T-cell (primary cell): Measurements from ENCODE around the gene MEX3C. TPM values are rescaled to one million over a fixed set of nuclear protein-coding genes. Genes with fewer than 3 reads are reported as not detected.
A peak's percentile ranks its signal among the peaks of the same experiment; 100 is the strongest.

Experiments used
- ATAC-seq, 4 experiments: fragments of 200-7000 bp in 3 of 4; fragments of 150-1000 bp in 1 of 4; cut with Tn5 transposase; replicated peaks in 1 of 4; 1 replicate in 3 of 4; 2 replicates in 1 of 4; pipeline ENCODE4 v1.10.0; 2021; ENCODE audit warnings: moderate library complexity in 3 of 4, mild to moderate bottlenecking in 2 of 4, moderate number of reproducible peaks in 1 of 4
- CTCF ChIA-PET, 2 donors: fragments of 300-600 bp; sonication (Branson Sonifier 250); formaldehyde crosslinking; loops; one replicate each; lab custom pipeline; 2022; ENCODE audit warnings: antibody characterized with exemption in 2 of 2; lab: Charles Lee
- POLR2A ChIA-PET, 2 donors: fragments of 300-600 bp; sonication (Branson Sonifier 250); formaldehyde crosslinking; loops; one replicate each; lab custom pipeline; 2022; ENCODE audit warnings: antibody characterized with exemption in 2 of 2; lab: Charles Lee
- DNase-seq, 35 experiments: peaks; one replicate each; pipeline versions ENCODE4 v3.0.0 to v3.0.0-alpha.2; 2013 to 2023
- H3K27ac ChIP-seq: one replicate; pipeline ENCODE4 v1.5.1; 2013; ENCODE audit warnings: low read length
- H3K27me3 ChIP-seq, 2 experiments: replicated peaks in 1 of 2; 1 replicate in 1 of 2; 2 replicates in 1 of 2; pipeline versions ENCODE4 v1.6.1 to v1.7.0; 2013; ENCODE audit warnings: low read length in 1 of 2, mixed read lengths in 1 of 2; ENCODE audit not compliant: control insufficient read depth in 2 of 2, insufficient read depth in 2 of 2; ENCODE audit errors: extremely low read depth in 1 of 2
- H3K36me3 ChIP-seq, 2 donors: 1 replicate in 1 of 2; 2 replicates in 1 of 2; pipeline versions ENCODE4 v1.6.1 to v1.7.0; 2013; ENCODE audit warnings: low read length in 1 of 2; ENCODE audit not compliant: control insufficient read depth in 2 of 2, insufficient read depth in 1 of 2; ENCODE audit errors: extremely low read depth in 1 of 2
- H3K4me1 ChIP-seq, 2 experiments: 1 replicate in 1 of 2; 2 replicates in 1 of 2; pipeline versions ENCODE4 v1.6.1 to v1.7.0; 2013; ENCODE audit warnings: low read length in 2 of 2, mixed read lengths in 1 of 2; ENCODE audit not compliant: insufficient read depth in 2 of 2, control insufficient read depth in 1 of 2; ENCODE audit errors: extremely low read depth in 1 of 2
- H3K4me3 ChIP-seq, 2 donors: 1 replicate in 1 of 2; 2 replicates in 1 of 2; pipeline versions ENCODE4 v1.5.1 to v1.7.0; 2013; ENCODE audit warnings: mild to moderate bottlenecking in 2 of 2, low read length in 1 of 2, moderate library complexity in 1 of 2; ENCODE audit not compliant: control insufficient read depth in 1 of 2; ENCODE audit errors: extremely low read depth in 1 of 2
- H3K9me3 ChIP-seq: 2 replicates; pipeline ENCODE4 v1.7.0; 2013
- H3K27ac Mint-ChIP-seq, 2 donors: one replicate each; pipeline ENCODE4 v1.8.0; 2020 to 2021; ENCODE audit warnings: mild to moderate bottlenecking in 2 of 2, mixed read lengths in 2 of 2
- H3K27me3 Mint-ChIP-seq, 2 donors: one replicate each; pipeline ENCODE4 v1.8.0; 2021 to 2022; ENCODE audit warnings: mixed read lengths in 2 of 2
- H3K36me3 Mint-ChIP-seq: one replicate; pipeline ENCODE4 v1.8.0; 2021; ENCODE audit warnings: mixed read lengths
- H3K4me1 Mint-ChIP-seq, 3 donors: one replicate each; pipeline ENCODE4 v1.8.0; 2020 to 2022; ENCODE audit warnings: mixed read lengths in 3 of 3, mild to moderate bottlenecking in 1 of 3
- H3K4me3 Mint-ChIP-seq, 3 donors: one replicate each; pipeline ENCODE4 v1.8.0; 2020 to 2022; ENCODE audit warnings: mild to moderate bottlenecking in 3 of 3, mixed read lengths in 3 of 3, moderate library complexity in 3 of 3
- H3K9me3 Mint-ChIP-seq, 3 donors: one replicate each; pipeline ENCODE4 v1.8.0; 2020 to 2022; ENCODE audit warnings: mixed read lengths in 3 of 3
- WGBS: methylation state at CpG from one replicate; pipeline ENCODE4 v1.1.5; 2013; ENCODE audit warnings: missing lambda C conversion rate; ENCODE audit not compliant: insufficient coverage; 5-methylcytosine and 5-hydroxymethylcytosine counted together
- total RNA-seq, 35 experiments: library from RNA in 6 of 35; stranded (reverse) in 6 of 35; fragments of 120-200 nt in 1 of 35; gene quantifications; one replicate each; pipeline versions ENCODE4 v1.2.1 to v1.2.4 and lab custom pipeline; 2013 to 2026

The MEX3C gene
- total RNA-seq, 5 donors from 2014 or later (not counting 1 experiment from before 2014, with no cell fraction given): 45.3 to 64.2 (median 52.0) TPM

GRCh38 chr18:51150113-51150700, 47.3 kb downstream of the MEX3C start:
- Histone ChIP-seq H3K4me3 (no peak overlapping the region), H3K27me3 (peaks cover 0 to 2% of the 10 kb centered on the region in 2 experiments), H3K4me1 (peaks cover 12 to 40% of the 10 kb centered on the region in 2 experiments), H3K36me3 (no peaks in the 10 kb centered on the region), H3K27ac (no peak overlapping the region), H3K9me3 (no peaks in the 10 kb centered on the region)
- no peak overlapping the region for H3K4me3 Mint-ChIP-seq
- CTCF ChIA-PET: interaction anchor here in 1 of 2 donors (0.6 kb wide), 1 partner anchor 314 kb away, joined by 10 read pairs; no protein-coding TSS in a partner anchor
- ATAC-seq (no peak), DNase-seq (no peak)
- no peaks in the 10 kb centered on the region for H3K27me3 Mint-ChIP-seq
- no peaks in the 10 kb centered on the region for H3K9me3 Mint-ChIP-seq
- WGBS: 92% methylated on average over 4 of the region's 6 CpGs
- no peaks in the 10 kb centered on the region for H3K36me3 Mint-ChIP-seq
- peak overlapping the region; percentile 4 to 11 for H3K27ac Mint-ChIP-seq
- POLR2A ChIA-PET: interaction anchor here in 1 of 2 donors (0.6 kb wide), 1 partner anchor 867 kb away, joined by 3 read pairs; no protein-coding TSS in a partner anchor
- peaks cover 35 to 41% (median 37%) of the 10 kb centered on the region in 3 donors for H3K4me1 Mint-ChIP-seq

- H3K27ac ChIP-seq: no peak overlapping the region
- ATAC-seq (no peak), DNase-seq (no peak)
- Mint-ChIP-seq H3K36me3 (no peaks in the 10 kb centered on the region), H3K4me3 (no peak overlapping the region), H3K4me1 (peaks cover 33 to 38% (median 35%) of the 10 kb centered on the region in 3 donors), H3K9me3 (no peaks in the 10 kb centered on the region), H3K27me3 (no peaks in the 10 kb centered on the region), H3K27ac (peak overlapping the region in 1 of 2 donors; percentile 4)
- no peaks in the 10 kb centered on the region for H3K9me3 ChIP-seq
- CTCF ChIA-PET: interaction anchor here in 1 of 2 donors (0.7 kb wide), 1 partner anchor 329 kb away, joined by 3 read pairs; no protein-coding TSS in a partner anchor
- no peak overlapping the region for H3K4me3 ChIP-seq
- WGBS: 86% methylated on average over 1 of the region's 4 CpGs
- H3K36me3 ChIP-seq: no peaks in the 10 kb centered on the region
- peaks cover 10 to 38% of the 10 kb centered on the region in 2 experiments for H3K4me1 ChIP-seq
- H3K27me3 ChIP-seq: peaks cover 0 to 2% of the 10 kb centered on the region in 2 experiments
- POLR2A ChIA-PET: interaction anchor here in 1 of 2 donors (0.6 kb wide), 1 partner anchor 866 kb away, joined by 3 read pairs; no protein-coding TSS in a partner anchor
Measured at GRCh38 chr18:51149670-51150069, 47.8 kb downstream of the MEX3C start.

GRCh38 chr18:51146909-51147308, 50.6 kb downstream of the MEX3C start:
- CTCF ChIA-PET: no interaction called here
- 60% methylated on average over 1 of the region's 4 CpGs for WGBS
- DNase-seq: no peak

GRCh38 chr18:51138936-51139335, 58.5 kb downstream of the MEX3C start:
- Histone ChIP-seq H3K36me3 (no peaks in the 10 kb centered on the region), H3K4me3 (no peak overlapping the region), H3K9me3 (no peaks in the 10 kb centered on the region), H3K27me3 (no peaks in the 10 kb centered on the region), H3K4me1 (no peaks in the 10 kb centered on the region), H3K27ac (no peak overlapping the region)
- H3K4me1 Mint-ChIP-seq: no peaks in the 10 kb centered on the region
- CTCF ChIA-PET: no interaction called here
- ATAC-seq (no peak), DNase-seq (no peak)
- H3K9me3 Mint-ChIP-seq: peaks cover 0 to 3% (median 0%) of the 10 kb centered on the region in 3 donors
- no peak overlapping the region for H3K27ac Mint-ChIP-seq
- H3K4me3 Mint-ChIP-seq: no peak overlapping the region
- POLR2A ChIA-PET: no interaction called here
- 92% methylated on average over 6 of the region's 8 CpGs for WGBS
- no peaks in the 10 kb centered on the region for H3K27me3 Mint-ChIP-seq
- H3K36me3 Mint-ChIP-seq: no peaks in the 10 kb centered on the region

More at GRCh38 chr18:51146909-51147308, 50.6 kb downstream of the MEX3C start:
- no peak overlapping the region for H3K4me3 Mint-ChIP-seq
- H3K9me3 Mint-ChIP-seq: no peaks in the 10 kb centered on the region
- no peaks in the 10 kb centered on the region for H3K27me3 Mint-ChIP-seq
- no peaks in the 10 kb centered on the region for H3K36me3 Mint-ChIP-seq
- H3K4me1 ChIP-seq: peaks cover 0 to 11% of the 10 kb centered on the region in 2 experiments
- no peaks in the 10 kb centered on the region for H3K36me3 ChIP-seq
- peaks cover 9 to 15% (median 9%) of the 10 kb centered on the region in 3 donors for H3K4me1 Mint-ChIP-seq
- no peak overlapping the region for H3K4me3 ChIP-seq
- POLR2A ChIA-PET: no interaction called here
- no peak for ATAC-seq
- H3K9me3 ChIP-seq: no peaks in the 10 kb centered on the region
- no peak overlapping the region for H3K27ac Mint-ChIP-seq
- no peak overlapping the region for H3K27ac ChIP-seq
- H3K27me3 ChIP-seq: no peaks in the 10 kb centered on the region

- DNase-seq (no peak), ATAC-seq (no peak)
- Mint-ChIP-seq H3K27ac (no peak overlapping the region), H3K27me3 (no peaks in the 10 kb centered on the region), H3K4me1 (no peaks in the 10 kb centered on the region), H3K36me3 (no peaks in the 10 kb centered on the region), H3K4me3 (no peak overlapping the region), H3K9me3 (peaks cover 0 to 3% (median 0%) of the 10 kb centered on the region in 3 donors)
- Histone ChIP-seq H3K27ac (no peak overlapping the region), H3K27me3 (no peaks in the 10 kb centered on the region), H3K36me3 (no peaks in the 10 kb centered on the region), H3K4me3 (no peak overlapping the region), H3K4me1 (no peaks in the 10 kb centered on the region), H3K9me3 (no peaks in the 10 kb centered on the region)
- POLR2A ChIA-PET: no interaction called here
- WGBS: 89% methylated on average over 7 of the region's 7 CpGs
- CTCF ChIA-PET: no interaction called here
Measured at GRCh38 chr18:51137891-51138290, 59.6 kb downstream of the MEX3C start.

- ChIA-PET POLR2A (no interaction called here), CTCF (no interaction called here)
- DNase-seq: no peak
- Histone ChIP-seq H3K9me3 (no peaks in the 10 kb centered on the region), H3K4me3 (no peak overlapping the region), H3K27ac (no peak overlapping the region), H3K27me3 (no peaks in the 10 kb centered on the region), H3K4me1 (no peaks in the 10 kb centered on the region), H3K36me3 (no peaks in the 10 kb centered on the region)
- H3K27me3 Mint-ChIP-seq: no peaks in the 10 kb centered on the region
- no peak overlapping the region for H3K27ac Mint-ChIP-seq
- ATAC-seq: no peak
- H3K4me1 Mint-ChIP-seq: no peaks in the 10 kb centered on the region
- H3K4me3 Mint-ChIP-seq: no peak overlapping the region
- H3K36me3 Mint-ChIP-seq: no peaks in the 10 kb centered on the region
- WGBS: 90% methylated on average over 20 of the region's 21 CpGs
- H3K9me3 Mint-ChIP-seq: peaks cover 0 to 3% (median 0%) of the 10 kb centered on the region in 3 donors
Measured at GRCh38 chr18:51137026-51137729, 60.3 kb downstream of the MEX3C start.
